GM23338 (cell line): Measurements from ENCODE around the gene ADAM17.

Experiments
- CREB1 ChIP-seq: fragments of 250-450 bp; sonication (Bioruptor Pico); IDR thresholded peaks from 2 replicates; pipeline ENCODE4 v1.5.0; 2020; ENCODE audit warnings: low read depth, mild to moderate bottlenecking, moderate library complexity
- EZH2 ChIP-seq: fragments of 200-600 bp; sonication (generic); IDR thresholded peaks from one replicate; pipeline ENCODE4 v1.8.0; 2017; ENCODE audit warnings: antibody characterized with exemption, mild to moderate bottlenecking, low read depth; ENCODE audit not compliant: unreplicated experiment
- EZH2phosphoT487 ChIP-seq: fragments of 200-600 bp; sonication (generic); IDR thresholded peaks from one replicate; pipeline ENCODE4 v1.8.1; 2018; ENCODE audit warnings: antibody characterized with exemption; ENCODE audit not compliant: unreplicated experiment
- POLR2AphosphoS5 ChIP-seq: IDR thresholded peaks from 2 replicates; pipeline ENCODE4 v1.6.1; 2016; ENCODE audit warnings: antibody characterized with exemption, low read depth
- TF ChIP-seq, protein P1 (sequence below), 2 experiments: fragments of 200-600 bp in 1 of 2; sonication (generic) in 1 of 2; conservative IDR thresholded peaks; 2 replicates each; pipeline versions ENCODE4 v1.5.1 to v1.6.1; 2016 to 2017; ENCODE audit warnings: antibody characterized with exemption in 2 of 2, low read depth in 2 of 2, mild to moderate bottlenecking in 2 of 2, moderate library complexity in 1 of 2
- TF ChIP-seq, protein P2 (sequence below): IDR thresholded peaks from one replicate; pipeline ENCODE4 v1.6.1; 2018; ENCODE audit warnings: antibody characterized with exemption; ENCODE audit not compliant: unreplicated experiment
- TF ChIP-seq, protein P3 (sequence below): IDR thresholded peaks from 2 replicates; pipeline ENCODE4 v1.6.1; 2016; ENCODE audit warnings: antibody characterized with exemption

DNA sequence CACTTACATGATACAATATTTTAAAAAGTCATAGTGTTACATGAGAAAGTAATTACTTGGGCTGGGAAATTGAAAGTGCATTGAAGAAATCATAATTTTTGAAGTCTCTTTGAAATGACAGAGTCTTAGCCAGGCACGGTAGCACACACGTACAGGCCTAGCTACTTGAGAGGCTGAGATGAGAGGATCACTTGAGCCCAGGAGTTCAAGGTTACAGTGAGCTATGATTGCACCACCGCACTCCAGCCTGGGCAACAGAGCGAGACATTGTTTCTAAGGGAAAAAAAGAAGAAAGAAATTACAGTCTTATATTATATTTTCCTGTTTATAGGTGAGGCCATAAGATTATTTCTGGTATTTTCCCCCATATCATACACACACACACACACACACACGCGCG, 90.5 kb downstream of the ADAM17 start:
- TF ChIP-seq, protein P1, sequence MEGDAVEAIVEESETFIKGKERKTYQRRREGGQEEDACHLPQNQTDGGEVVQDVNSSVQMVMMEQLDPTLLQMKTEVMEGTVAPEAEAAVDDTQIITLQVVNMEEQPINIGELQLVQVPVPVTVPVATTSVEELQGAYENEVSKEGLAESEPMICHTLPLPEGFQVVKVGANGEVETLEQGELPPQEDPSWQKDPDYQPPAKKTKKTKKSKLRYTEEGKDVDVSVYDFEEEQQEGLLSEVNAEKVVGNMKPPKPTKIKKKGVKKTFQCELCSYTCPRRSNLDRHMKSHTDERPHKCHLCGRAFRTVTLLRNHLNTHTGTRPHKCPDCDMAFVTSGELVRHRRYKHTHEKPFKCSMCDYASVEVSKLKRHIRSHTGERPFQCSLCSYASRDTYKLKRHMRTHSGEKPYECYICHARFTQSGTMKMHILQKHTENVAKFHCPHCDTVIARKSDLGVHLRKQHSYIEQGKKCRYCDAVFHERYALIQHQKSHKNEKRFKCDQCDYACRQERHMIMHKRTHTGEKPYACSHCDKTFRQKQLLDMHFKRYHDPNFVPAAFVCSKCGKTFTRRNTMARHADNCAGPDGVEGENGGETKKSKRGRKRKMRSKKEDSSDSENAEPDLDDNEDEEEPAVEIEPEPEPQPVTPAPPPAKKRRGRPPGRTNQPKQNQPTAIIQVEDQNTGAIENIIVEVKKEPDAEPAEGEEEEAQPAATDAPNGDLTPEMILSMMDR (conservative IDR thresholded peaks at IDR 0.05; ENCODE audit: low read depth in 2 of 2) = no peak
- no peak for TF ChIP-seq EZH2
- no peak for TF ChIP-seq CREB1 (CRISPR knock-in tag)
- TF ChIP-seq POLR2AphosphoS5 = no peak
- TF ChIP-seq, protein P2, sequence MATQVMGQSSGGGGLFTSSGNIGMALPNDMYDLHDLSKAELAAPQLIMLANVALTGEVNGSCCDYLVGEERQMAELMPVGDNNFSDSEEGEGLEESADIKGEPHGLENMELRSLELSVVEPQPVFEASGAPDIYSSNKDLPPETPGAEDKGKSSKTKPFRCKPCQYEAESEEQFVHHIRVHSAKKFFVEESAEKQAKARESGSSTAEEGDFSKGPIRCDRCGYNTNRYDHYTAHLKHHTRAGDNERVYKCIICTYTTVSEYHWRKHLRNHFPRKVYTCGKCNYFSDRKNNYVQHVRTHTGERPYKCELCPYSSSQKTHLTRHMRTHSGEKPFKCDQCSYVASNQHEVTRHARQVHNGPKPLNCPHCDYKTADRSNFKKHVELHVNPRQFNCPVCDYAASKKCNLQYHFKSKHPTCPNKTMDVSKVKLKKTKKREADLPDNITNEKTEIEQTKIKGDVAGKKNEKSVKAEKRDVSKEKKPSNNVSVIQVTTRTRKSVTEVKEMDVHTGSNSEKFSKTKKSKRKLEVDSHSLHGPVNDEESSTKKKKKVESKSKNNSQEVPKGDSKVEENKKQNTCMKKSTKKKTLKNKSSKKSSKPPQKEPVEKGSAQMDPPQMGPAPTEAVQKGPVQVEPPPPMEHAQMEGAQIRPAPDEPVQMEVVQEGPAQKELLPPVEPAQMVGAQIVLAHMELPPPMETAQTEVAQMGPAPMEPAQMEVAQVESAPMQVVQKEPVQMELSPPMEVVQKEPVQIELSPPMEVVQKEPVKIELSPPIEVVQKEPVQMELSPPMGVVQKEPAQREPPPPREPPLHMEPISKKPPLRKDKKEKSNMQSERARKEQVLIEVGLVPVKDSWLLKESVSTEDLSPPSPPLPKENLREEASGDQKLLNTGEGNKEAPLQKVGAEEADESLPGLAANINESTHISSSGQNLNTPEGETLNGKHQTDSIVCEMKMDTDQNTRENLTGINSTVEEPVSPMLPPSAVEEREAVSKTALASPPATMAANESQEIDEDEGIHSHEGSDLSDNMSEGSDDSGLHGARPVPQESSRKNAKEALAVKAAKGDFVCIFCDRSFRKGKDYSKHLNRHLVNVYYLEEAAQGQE = no peak
- TF ChIP-seq, protein P3, sequence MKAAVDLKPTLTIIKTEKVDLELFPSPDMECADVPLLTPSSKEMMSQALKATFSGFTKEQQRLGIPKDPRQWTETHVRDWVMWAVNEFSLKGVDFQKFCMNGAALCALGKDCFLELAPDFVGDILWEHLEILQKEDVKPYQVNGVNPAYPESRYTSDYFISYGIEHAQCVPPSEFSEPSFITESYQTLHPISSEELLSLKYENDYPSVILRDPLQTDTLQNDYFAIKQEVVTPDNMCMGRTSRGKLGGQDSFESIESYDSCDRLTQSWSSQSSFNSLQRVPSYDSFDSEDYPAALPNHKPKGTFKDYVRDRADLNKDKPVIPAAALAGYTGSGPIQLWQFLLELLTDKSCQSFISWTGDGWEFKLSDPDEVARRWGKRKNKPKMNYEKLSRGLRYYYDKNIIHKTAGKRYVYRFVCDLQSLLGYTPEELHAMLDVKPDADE = no peak
- no peak for TF ChIP-seq EZH2phosphoT487
